HepG2 (cell line): ENCODE results near the gene KCND1. TPM values are rescaled to one million over a fixed set of nuclear protein-coding genes. Genes with fewer than 3 reads are reported as not detected.

Source experiments
- ATAC-seq: fragments of 200-7000 bp; cut with Tn5 transposase; 3 replicates; pipeline ENCODE4 v1.9.1; 2020; ENCODE audit warnings: mild to moderate bottlenecking, moderate library complexity
- BruUV-seq: library from RNA; stranded (reverse); fragments of 400-500 nt; replicated peaks from 2 replicates; lab custom pipeline; 2021; lab: Mats Ljungman, UMichigan
- CTCF ChIA-PET: fragments of 300-600 bp; formaldehyde crosslinking; extraction: SDS; loops from one replicate; lab custom pipeline; 2021; ENCODE audit warnings: low total read pairs, inconsistent platforms, low intra/inter-chr PET ratio; lab: Yijun Ruan, JAX
- POLR2A ChIA-PET: fragments of 350-600 bp; sonication (Branson Sonifier 250); formaldehyde crosslinking; loops from one replicate; lab custom pipeline; 2020; ENCODE audit warnings: antibody characterized with exemption, inconsistent platforms; lab: Yijun Ruan, JAX
- DNase-seq: peaks from one replicate; pipeline ENCODE4 v3.0.0-alpha.2; 2015; ENCODE audit warnings: low spot score
- FAIRE-seq: peaks from 3 replicates; lab custom pipeline; 2011; peaks lifted over from hg19 to GRCh38; lab: Jason Lieb, UNC
- H2AFZ ChIP-seq: one replicate; pipeline ENCODE4 v1.6.1; 2011; ENCODE audit warnings: low read length, inconsistent platforms
- H3K27ac ChIP-seq: fragments of 300-600 bp; 3 replicates; pipeline ENCODE4 v1.8.0; 2011; ENCODE audit warnings: mixed run types, mild to moderate bottlenecking, mixed read lengths, low read length, inconsistent platforms; ENCODE audit not compliant: insufficient read depth; ENCODE audit errors: extremely low read length
- H3K27me3 ChIP-seq, 2 experiments: fragments of 200-600 bp in 1 of 2; 2 replicates in 1 of 2; 3 replicates in 1 of 2; pipeline versions ENCODE4 v1.6.0 to v1.8.0; 2011; ENCODE audit warnings: low read length in 2 of 2, mild to moderate bottlenecking in 2 of 2, moderate library complexity in 2 of 2, inconsistent platforms in 1 of 2; ENCODE audit not compliant: insufficient read depth in 2 of 2, control insufficient read depth in 1 of 2
- H3K36me3 ChIP-seq, 2 experiments: fragments of 200-600 bp in 1 of 2; replicated peaks in 1 of 2; 2 replicates in 1 of 2; 3 replicates in 1 of 2; pipeline versions ENCODE4 v1.5.1 to v1.8.0; 2011; ENCODE audit warnings: low read length in 2 of 2, inconsistent platforms in 1 of 2; ENCODE audit not compliant: insufficient read depth in 2 of 2, control insufficient read depth in 1 of 2
- H3K4me1 ChIP-seq: 2 replicates; pipeline ENCODE4 v1.5.1; 2012; ENCODE audit warnings: low read length, inconsistent platforms; ENCODE audit not compliant: insufficient read depth
- H3K4me2 ChIP-seq: 2 replicates; pipeline ENCODE4 v1.6.0; 2011; ENCODE audit warnings: low read depth, low read length, inconsistent platforms
- H3K4me3 ChIP-seq, 3 experiments: fragments of 200-600 bp in 1 of 3; sonication (generic), shearing (Covaris generic) in 1 of 3; replicated peaks in 1 of 3; 2 replicates each; pipeline ENCODE4 v1.5.1; 2011 to 2016; ENCODE audit warnings: low read length in 3 of 3, inconsistent platforms in 2 of 3, low read depth in 2 of 3, mild to moderate bottlenecking in 2 of 3, control low read depth in 1 of 3, mixed read lengths in 1 of 3; ENCODE audit not compliant: insufficient read depth in 1 of 3
- H3K79me2 ChIP-seq: one replicate; pipeline ENCODE4 v1.6.1; 2011; ENCODE audit warnings: low read length, inconsistent platforms; ENCODE audit not compliant: insufficient read depth
- H3K9ac ChIP-seq: 2 replicates; pipeline ENCODE4 v1.6.0; 2011; ENCODE audit warnings: mild to moderate bottlenecking, low read depth, low read length, inconsistent platforms; ENCODE audit not compliant: insufficient read depth
- H3K9me3 ChIP-seq: 2 replicates; pipeline ENCODE4 v1.5.1; 2012; ENCODE audit warnings: mild to moderate bottlenecking, low read length
- H4K20me1 ChIP-seq: 2 replicates; pipeline ENCODE4 v1.6.0; 2011; ENCODE audit warnings: inconsistent platforms, mild to moderate bottlenecking, low read length, moderate library complexity; ENCODE audit not compliant: insufficient read depth
- WGBS: methylation state at CpG from one replicate; pipeline ENCODE4 v1.1.6; 2017; ENCODE audit warnings: low lambda C conversion rate; 5-methylcytosine and 5-hydroxymethylcytosine counted together
- in situ Hi-C: cut with HindIII; loops from 2 replicates; pipeline ENCODE4 v1.10.0; 2017; ENCODE audit warnings: low pct_unique_long_range_greater_than_20kb; ENCODE audit not compliant: extremely low pct_ligation_motif_present
- intact Hi-C: fragments of 100-400 bp; cut with micrococcal nuclease; formaldehyde crosslinking; loops from one replicate; pipeline ENCODE4 v1.10.0; 2022; ENCODE audit not compliant: unreplicated experiment
- polyA plus RNA-seq, 8 experiments: library from polyadenylated mRNA; depleted of rRNA in 3 of 8; stranded (reverse) in 7 of 8; unstranded in 1 of 8; fragments of >200 nt; fragmentation: Illumina TruSeq in 4 of 8; extraction: Trizol in 4 of 8; gene quantifications; 2 replicates each; pipeline versions ENCODE4 v1.2.1 to v1.2.3, GENCODE V29; 2011 to 2016; ENCODE audit warnings: low read depth in 4 of 8, missing spikeins in 1 of 8, mixed read lengths in 1 of 8; ENCODE audit not compliant: insufficient read depth in 1 of 8
- total RNA-seq, 5 experiments: library from RNA; depleted of rRNA; stranded (reverse); fragments of >200 nt; fragmentation: Illumina TruSeq; extraction: Trizol; gene quantifications; 2 replicates each; pipeline ENCODE4 v1.2.3, GENCODE V29; 2016; ENCODE audit warnings: low read depth in 1 of 5
- TF ChIP-seq, protein P1 (sequence below): sonication (generic); formaldehyde crosslinking; IDR thresholded peaks from 2 replicates; pipeline ENCODE4 v1.9.0; 2021; ENCODE audit warnings: mild to moderate bottlenecking, missing genetic modification reagents

KCND1 gene
- total and polyA plus RNA-seq, 2 of the 13 experiments (the other 11 are each of a cell fraction or from before 2014, with no cell fraction given), result 0.07 to 0.30 TPM

DNA sequence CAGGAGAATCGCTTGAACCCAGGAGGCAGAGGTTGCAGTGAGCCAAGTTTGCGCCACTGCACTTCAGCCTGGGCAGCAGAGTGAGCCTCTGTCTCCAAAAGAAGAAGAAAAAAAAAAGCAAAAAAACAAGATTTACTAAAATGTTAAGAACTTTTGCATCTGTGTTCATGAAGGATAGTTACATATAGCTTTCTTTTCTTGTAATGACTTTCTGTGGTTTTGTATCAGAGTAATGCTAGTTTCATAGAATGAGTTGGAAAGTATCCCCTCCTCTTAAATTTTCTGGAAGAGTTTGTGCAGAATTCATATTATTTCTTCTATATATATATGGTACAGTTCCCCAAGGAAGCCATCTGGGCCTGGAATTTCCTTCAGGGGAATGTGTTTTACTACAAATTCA, 47.4 kb upstream of the KCND1 start:
- in situ Hi-C loops (no loop called here), intact Hi-C loops (no loop called here)
- Histone ChIP-seq H3K9me3 (no peaks in the 10 kb centered on the region), H3K4me2 (no peak overlapping the region), H3K9ac (no peak overlapping the region), H3K27ac (no peak overlapping the region), H3K79me2 (no peaks in the 10 kb centered on the region), H3K4me1 (peaks cover 11% of the 10 kb centered on the region), H3K36me3 (no peaks in the 10 kb centered on the region), H3K27me3 (no peaks in the 10 kb centered on the region), H3K4me3 (no peak overlapping the region), H4K20me1 (no peaks in the 10 kb centered on the region), H2AFZ (no peak overlapping the region)
- POLR2A ChIA-PET, result interaction anchor here (1.8 kb wide), 1 partner anchor 17 kb away, joined by 5 read pairs; the partner anchor contains the start of gene GRIPAP1
- WGBS, result 67% methylated on average over 2 of the region's 2 CpGs
- no peak for DNase-seq
- no TSS peak for BruUV-seq
- CTCF ChIA-PET, result no interaction called here
- no peak for ATAC-seq
- TF ChIP-seq, protein P1, sequence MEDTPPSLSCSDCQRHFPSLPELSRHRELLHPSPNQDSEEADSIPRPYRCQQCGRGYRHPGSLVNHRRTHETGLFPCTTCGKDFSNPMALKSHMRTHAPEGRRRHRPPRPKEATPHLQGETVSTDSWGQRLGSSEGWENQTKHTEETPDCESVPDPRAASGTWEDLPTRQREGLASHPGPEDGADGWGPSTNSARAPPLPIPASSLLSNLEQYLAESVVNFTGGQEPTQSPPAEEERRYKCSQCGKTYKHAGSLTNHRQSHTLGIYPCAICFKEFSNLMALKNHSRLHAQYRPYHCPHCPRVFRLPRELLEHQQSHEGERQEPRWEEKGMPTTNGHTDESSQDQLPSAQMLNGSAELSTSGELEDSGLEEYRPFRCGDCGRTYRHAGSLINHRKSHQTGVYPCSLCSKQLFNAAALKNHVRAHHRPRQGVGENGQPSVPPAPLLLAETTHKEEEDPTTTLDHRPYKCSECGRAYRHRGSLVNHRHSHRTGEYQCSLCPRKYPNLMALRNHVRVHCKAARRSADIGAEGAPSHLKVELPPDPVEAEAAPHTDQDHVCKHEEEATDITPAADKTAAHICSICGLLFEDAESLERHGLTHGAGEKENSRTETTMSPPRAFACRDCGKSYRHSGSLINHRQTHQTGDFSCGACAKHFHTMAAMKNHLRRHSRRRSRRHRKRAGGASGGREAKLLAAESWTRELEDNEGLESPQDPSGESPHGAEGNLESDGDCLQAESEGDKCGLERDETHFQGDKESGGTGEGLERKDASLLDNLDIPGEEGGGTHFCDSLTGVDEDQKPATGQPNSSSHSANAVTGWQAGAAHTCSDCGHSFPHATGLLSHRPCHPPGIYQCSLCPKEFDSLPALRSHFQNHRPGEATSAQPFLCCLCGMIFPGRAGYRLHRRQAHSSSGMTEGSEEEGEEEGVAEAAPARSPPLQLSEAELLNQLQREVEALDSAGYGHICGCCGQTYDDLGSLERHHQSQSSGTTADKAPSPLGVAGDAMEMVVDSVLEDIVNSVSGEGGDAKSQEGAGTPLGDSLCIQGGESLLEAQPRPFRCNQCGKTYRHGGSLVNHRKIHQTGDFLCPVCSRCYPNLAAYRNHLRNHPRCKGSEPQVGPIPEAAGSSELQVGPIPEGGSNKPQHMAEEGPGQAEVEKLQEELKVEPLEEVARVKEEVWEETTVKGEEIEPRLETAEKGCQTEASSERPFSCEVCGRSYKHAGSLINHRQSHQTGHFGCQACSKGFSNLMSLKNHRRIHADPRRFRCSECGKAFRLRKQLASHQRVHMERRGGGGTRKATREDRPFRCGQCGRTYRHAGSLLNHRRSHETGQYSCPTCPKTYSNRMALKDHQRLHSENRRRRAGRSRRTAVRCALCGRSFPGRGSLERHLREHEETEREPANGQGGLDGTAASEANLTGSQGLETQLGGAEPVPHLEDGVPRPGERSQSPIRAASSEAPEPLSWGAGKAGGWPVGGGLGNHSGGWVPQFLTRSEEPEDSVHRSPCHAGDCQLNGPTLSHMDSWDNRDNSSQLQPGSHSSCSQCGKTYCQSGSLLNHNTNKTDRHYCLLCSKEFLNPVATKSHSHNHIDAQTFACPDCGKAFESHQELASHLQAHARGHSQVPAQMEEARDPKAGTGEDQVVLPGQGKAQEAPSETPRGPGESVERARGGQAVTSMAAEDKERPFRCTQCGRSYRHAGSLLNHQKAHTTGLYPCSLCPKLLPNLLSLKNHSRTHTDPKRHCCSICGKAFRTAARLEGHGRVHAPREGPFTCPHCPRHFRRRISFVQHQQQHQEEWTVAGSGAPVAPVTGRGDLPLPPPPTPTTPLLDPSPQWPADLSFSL (CRISPR knock-in tag), result no peak
- no peak for FAIRE-seq
